ENCODE measurements around the gene RGS9. TPM values are rescaled to one million over a fixed set of nuclear protein-coding genes. Genes with fewer than 3 reads are reported as not detected.

The RGS9 gene
- total RNA-seq, 1 experiment from 2014 or later: 0.49 TPM

DNA sequence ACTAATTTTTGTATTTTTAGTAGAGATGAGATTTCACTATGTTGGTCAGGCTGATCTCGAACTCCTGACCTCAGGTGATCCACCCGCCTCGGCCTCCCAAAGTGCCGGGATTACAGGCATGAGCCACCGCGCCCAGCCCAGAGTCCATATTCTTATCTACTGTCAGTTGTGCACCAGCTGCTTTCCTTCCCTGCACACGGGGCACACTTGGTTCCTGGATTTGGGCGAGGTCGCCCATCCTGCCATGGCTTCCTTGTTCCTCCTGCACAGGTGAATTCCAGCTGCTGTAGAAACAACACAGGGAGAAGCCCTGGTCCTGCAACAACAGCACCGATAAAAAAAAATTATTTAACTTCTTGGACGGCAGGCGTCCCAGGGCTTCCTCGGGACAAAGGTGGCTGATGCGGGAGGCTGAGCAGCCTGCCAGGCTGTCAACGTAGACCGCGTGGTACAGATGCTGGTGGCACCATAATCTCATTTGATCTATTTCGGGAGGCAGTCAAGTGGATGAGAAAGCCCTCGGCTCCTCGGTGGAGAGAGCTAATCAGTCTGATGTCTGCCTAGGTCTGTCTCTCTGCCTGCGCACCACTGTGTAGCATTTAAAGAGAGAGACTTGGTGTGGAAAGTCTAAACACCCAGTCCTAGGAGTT, 19.1 kb downstream of the RGS9 start:
- BruUV-seq (replicated peaks): no TSS peak
- Mint-ChIP-seq H3K4me1 (ENCODE audit: insufficient read depth, unreplicated experiment) (peaks cover 6% of the 10 kb centered on the region), H3K27me3 (ENCODE audit: insufficient read depth, unreplicated experiment) (peaks cover 11% of the 10 kb centered on the region), H3K27ac (ENCODE audit: low read depth, unreplicated experiment) (no peak overlapping the region), H3K4me3 (ENCODE audit: unreplicated experiment) (no peak overlapping the region), H3K9me3 (ENCODE audit: unreplicated experiment) (no peaks in the 10 kb centered on the region), H3K36me3 (ENCODE audit: insufficient read depth, unreplicated experiment) (no peaks in the 10 kb centered on the region)
- intact Hi-C loops (cut with micrococcal nuclease): no loop called here
- ChIA-PET CTCF (interaction anchor here (0.6 to 1.8 kb wide), 6 partner anchors 9 to 76 kb away, joined by 3 to 5 read pairs (median 4); partner anchors contain the start of gene RGS9), POLR2A (interaction anchor here (0.7 kb wide), 1 partner anchor 12 kb away, joined by 3 read pairs; no protein-coding TSS in a partner anchor)
- TF ChIP-seq, protein P1, sequence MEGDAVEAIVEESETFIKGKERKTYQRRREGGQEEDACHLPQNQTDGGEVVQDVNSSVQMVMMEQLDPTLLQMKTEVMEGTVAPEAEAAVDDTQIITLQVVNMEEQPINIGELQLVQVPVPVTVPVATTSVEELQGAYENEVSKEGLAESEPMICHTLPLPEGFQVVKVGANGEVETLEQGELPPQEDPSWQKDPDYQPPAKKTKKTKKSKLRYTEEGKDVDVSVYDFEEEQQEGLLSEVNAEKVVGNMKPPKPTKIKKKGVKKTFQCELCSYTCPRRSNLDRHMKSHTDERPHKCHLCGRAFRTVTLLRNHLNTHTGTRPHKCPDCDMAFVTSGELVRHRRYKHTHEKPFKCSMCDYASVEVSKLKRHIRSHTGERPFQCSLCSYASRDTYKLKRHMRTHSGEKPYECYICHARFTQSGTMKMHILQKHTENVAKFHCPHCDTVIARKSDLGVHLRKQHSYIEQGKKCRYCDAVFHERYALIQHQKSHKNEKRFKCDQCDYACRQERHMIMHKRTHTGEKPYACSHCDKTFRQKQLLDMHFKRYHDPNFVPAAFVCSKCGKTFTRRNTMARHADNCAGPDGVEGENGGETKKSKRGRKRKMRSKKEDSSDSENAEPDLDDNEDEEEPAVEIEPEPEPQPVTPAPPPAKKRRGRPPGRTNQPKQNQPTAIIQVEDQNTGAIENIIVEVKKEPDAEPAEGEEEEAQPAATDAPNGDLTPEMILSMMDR (IDR thresholded peaks at IDR 0.05; ENCODE audit: unreplicated experiment): no peak
- no peak for DNase-seq (ENCODE audit: unreplicated experiment)

DNA sequence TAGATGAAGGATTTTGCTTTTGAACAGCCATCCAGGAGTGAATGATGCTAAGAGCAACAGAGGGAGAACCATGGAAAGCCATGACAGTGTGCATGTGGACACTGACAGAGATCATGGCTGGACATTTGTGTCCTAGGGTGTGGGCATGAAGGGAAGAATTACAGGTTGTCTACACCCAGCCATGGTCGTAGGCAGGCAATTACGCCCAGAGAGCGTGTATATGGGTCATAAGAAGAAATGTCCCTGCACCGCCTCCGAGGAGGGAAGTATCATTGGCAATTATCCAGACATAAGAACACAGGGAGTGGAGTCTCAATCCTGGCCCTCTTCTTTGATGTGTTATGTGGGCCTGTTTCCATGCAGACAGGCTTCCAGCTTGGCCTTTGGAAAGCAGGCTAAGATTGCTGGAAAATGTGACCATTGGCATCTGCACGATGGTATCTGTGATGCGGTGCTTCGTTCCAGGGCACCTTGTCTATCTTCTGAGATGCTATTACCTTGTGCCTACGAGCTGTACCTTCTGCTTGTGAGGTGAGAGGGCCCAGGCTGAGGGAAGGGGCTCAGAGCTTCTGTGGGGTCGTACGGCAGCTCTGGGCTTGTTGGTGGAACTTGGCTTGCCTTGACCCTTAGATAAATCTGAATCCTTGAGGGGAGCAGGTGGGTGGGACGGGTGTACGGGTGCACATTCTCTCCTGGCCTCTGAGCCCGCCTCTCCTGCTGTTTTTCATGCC, 19.8 kb downstream of the RGS9 start:
- Mint-ChIP-seq H3K27me3 (ENCODE audit: insufficient read depth, unreplicated experiment) (peaks cover 7% of the 10 kb centered on the region), H3K4me3 (ENCODE audit: unreplicated experiment) (no peak overlapping the region), H3K36me3 (ENCODE audit: insufficient read depth, unreplicated experiment) (no peaks in the 10 kb centered on the region), H3K27ac (ENCODE audit: low read depth, unreplicated experiment) (no peak overlapping the region), H3K4me1 (ENCODE audit: insufficient read depth, unreplicated experiment) (peaks cover 6% of the 10 kb centered on the region), H3K9me3 (ENCODE audit: unreplicated experiment) (no peaks in the 10 kb centered on the region)
- TF ChIP-seq, protein P1 (IDR thresholded peaks at IDR 0.05; ENCODE audit: unreplicated experiment): no peak
- ChIA-PET POLR2A (no interaction called here), CTCF (interaction anchor here (0.5 to 1.2 kb wide), 5 partner anchors 11 to 1574 kb away, joined by 3 to 5 read pairs (median 3); no protein-coding TSS in a partner anchor)
- intact Hi-C loops (cut with micrococcal nuclease): no loop called here
- no peak for DNase-seq (ENCODE audit: unreplicated experiment)
- BruUV-seq (replicated peaks): no TSS peak

DNA sequence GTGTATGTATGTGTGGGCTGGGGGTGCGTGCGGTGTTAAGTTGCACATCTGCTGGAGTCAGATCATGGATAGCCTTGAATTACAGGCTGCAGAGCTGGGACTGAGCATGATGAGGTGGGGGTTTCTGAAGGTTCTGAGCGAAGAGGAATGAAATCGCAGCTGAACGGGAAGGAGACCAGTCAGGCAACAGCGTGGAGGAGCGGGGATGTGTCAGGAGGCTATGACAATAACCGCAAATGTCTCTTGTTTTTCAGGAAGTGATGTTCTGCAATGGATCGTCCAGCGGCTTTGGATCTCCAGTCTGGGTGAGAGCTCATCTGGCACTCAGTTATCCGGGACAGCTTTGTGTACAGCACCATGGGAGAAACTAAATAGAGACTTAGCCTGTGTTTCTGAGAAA, 20.9 kb downstream of the RGS9 start:
- ChIA-PET CTCF (interaction anchor here (1.1 kb wide), 1 partner anchor 40 kb away, joined by 3 read pairs; no protein-coding TSS in a partner anchor), POLR2A (no interaction called here)
- Mint-ChIP-seq H3K9me3 (ENCODE audit: unreplicated experiment) (no peaks in the 10 kb centered on the region), H3K27ac (ENCODE audit: low read depth, unreplicated experiment) (no peak overlapping the region), H3K4me3 (ENCODE audit: unreplicated experiment) (no peak overlapping the region), H3K27me3 (ENCODE audit: insufficient read depth, unreplicated experiment) (no peaks in the 10 kb centered on the region), H3K4me1 (ENCODE audit: insufficient read depth, unreplicated experiment) (peaks cover 6% of the 10 kb centered on the region), H3K36me3 (ENCODE audit: insufficient read depth, unreplicated experiment) (no peaks in the 10 kb centered on the region)
- TF ChIP-seq, protein P1 (IDR thresholded peaks at IDR 0.05; ENCODE audit: unreplicated experiment): no peak
- BruUV-seq (replicated peaks): no TSS peak
- intact Hi-C loops (cut with micrococcal nuclease): no loop called here
- no peak for DNase-seq (ENCODE audit: unreplicated experiment)

DNA sequence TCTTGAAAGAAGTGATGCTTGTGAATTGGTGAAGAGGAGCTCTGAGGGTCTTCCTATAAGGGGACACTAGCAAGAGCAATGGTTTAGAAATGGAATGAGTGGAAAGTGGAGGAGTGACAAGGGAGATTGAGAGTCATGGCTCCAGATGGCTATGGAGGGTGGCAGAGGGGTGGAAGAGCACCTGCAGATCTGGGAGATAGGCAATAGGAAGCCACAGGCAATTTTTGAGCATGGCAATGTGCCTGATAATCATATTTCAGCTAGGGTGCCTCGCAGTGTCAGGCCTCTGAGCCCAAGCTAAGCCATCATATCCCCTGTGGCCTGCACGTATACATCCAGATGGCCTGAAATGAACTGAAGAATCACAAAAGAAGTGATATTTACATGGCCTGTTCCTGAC, 21.5 kb downstream of the RGS9 start:
- intact Hi-C loops (cut with micrococcal nuclease): no loop called here
- CTCF ChIA-PET: interaction anchor here (0.7 to 1.1 kb wide), 2 partner anchors 39 to 1499 kb away, joined by 3 read pairs; no protein-coding TSS in a partner anchor
- Mint-ChIP-seq H3K27ac (ENCODE audit: low read depth, unreplicated experiment) (no peak overlapping the region), H3K27me3 (ENCODE audit: insufficient read depth, unreplicated experiment) (no peaks in the 10 kb centered on the region), H3K36me3 (ENCODE audit: insufficient read depth, unreplicated experiment) (no peaks in the 10 kb centered on the region), H3K9me3 (ENCODE audit: unreplicated experiment) (no peaks in the 10 kb centered on the region), H3K4me3 (ENCODE audit: unreplicated experiment) (no peak overlapping the region), H3K4me1 (ENCODE audit: insufficient read depth, unreplicated experiment) (peaks cover 10% of the 10 kb centered on the region)
- POLR2A ChIA-PET: no interaction called here
- no peak for DNase-seq (ENCODE audit: unreplicated experiment)
- BruUV-seq (replicated peaks): no TSS peak
- TF ChIP-seq, protein P1 (IDR thresholded peaks at IDR 0.05; ENCODE audit: unreplicated experiment): no peak
